ENCODE data around the gene ZSCAN31. TPM values are rescaled to one million over a fixed set of nuclear protein-coding genes. Genes with fewer than 3 reads are reported as not detected.
"Not testable (repeated sequence)": the region's sequence is repeated elsewhere in the genome, so short reads cannot be mapped to it uniquely, and the experiment has no call there.

ZSCAN31 gene
- total RNA-seq, result 6.6 and 12.1 TPM in 2 replicates

GRCh38 chr6:28335564-28336283 lies at the start of gene ZSCAN31:
ZSCAN31 (minus strand) TSS chr6:28336148; CDS start chr6:28329683, 6,465 bp downstream.
- DNase-seq (ENCODE audit: low read depth in 2 of 2), result peak; percentile 98 to 99

- no peak for DNase-seq (ENCODE audit: low read depth in 2 of 2)
Measured at GRCh38 chr6:28384143-28384533, 48.2 kb upstream of the ZSCAN31 start.

GRCh38 chr6:28383235-28384142 lies 47.5 kb upstream of the ZSCAN31 start:
- DNase-seq (ENCODE audit: low read depth in 2 of 2), result peak; percentile 86 to 90

GRCh38 chr6:28380381-28380780 lies 44.4 kb upstream of the ZSCAN31 start:
- DNase-seq (ENCODE audit: low read depth in 2 of 2), result no peak

- DNase-seq (ENCODE audit: low read depth in 2 of 2), result no peak
Measured at GRCh38 chr6:28378644-28379043, 42.7 kb upstream of the ZSCAN31 start.

DNA sequence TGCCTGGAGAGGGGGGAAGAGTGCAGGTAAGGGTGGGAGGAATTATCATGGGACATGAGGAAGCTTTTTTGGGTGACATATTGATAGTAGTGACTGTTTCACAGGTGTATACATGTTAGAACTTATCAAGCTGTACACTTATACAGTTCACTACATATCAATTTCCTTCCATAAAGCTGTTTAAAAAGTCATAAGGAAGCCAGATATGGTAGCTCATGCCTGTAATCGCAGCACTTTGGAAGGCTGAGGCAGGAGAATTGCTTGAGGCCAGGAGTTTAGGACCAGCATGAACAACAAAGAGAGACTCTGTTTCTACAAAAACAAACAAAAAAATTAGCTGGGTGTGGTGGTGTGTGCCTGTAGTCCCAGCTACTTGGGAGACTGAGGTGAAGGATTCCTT lies 41.9 kb upstream of the ZSCAN31 start:
- no peak for DNase-seq (ENCODE audit: low read depth in 2 of 2)

- DNase-seq (ENCODE audit: low read depth in 2 of 2), result no peak
Measured at GRCh38 chr6:28373925-28374324, 38.0 kb upstream of the ZSCAN31 start.

DNA sequence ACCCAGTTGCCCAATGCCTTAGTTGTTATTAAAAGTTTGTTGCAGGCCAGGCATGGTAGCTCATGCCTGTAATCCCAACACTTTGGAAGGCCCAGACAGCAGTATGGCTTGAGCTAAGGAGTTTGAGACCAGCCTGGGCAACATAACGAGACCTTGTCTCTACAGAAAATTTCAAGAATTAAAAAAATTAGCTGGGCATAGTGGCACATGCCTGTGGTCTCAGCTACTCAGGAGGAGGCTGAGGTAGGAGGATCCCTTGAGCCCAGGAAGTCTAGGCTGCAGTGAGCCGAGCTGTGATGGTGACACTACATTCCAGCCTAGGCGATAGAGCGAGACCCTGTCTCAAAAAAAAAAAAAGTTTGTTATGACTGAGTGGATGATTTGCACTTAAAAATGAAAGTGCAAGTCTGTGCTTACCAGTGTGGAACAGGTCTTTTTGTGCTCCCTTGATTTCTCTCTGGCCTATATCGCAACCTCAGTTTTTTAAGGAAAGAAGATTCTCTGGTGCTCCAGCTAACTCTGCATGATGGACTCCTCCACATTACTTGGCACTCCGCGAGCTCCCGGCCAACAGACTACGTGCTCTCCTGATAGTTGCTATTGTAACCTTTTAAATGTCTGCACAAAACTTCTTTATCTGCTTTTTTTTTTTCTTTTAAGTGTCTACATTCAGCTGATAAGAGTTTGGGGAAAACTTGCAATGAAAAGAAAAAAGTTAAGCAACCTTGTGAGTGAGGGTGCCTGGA lies 35.9 kb upstream of the ZSCAN31 start:
- no peak for DNase-seq (ENCODE audit: low read depth in 2 of 2)

- DNase-seq (ENCODE audit: low read depth in 2 of 2), result no peak
Measured at GRCh38 chr6:28371280-28371679, 35.3 kb upstream of the ZSCAN31 start.

- no peak for DNase-seq (ENCODE audit: low read depth in 2 of 2)
Measured at GRCh38 chr6:28370440-28370839, 34.5 kb upstream of the ZSCAN31 start.

- no peak for DNase-seq (ENCODE audit: low read depth in 2 of 2)
Measured at GRCh38 chr6:28369463-28369862, 33.5 kb upstream of the ZSCAN31 start.

DNA sequence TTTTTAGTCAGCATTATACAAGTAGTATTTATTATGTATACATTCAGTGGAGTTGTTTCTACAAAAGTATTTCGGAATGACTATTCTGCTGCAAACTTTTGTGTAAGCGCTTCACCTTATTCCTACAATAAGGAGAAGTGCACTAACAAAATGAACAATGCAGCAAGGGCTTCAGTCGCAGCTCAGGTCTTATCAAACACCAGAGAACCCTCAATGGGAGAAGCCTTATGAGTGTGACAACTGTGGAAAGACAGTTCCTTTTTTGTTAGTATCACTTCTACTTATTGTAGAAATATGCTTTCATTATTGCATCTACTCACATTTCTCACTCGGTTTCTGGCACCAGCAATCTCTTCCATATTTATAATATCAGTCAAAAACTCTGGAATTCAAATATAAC lies 32.6 kb upstream of the ZSCAN31 start:
- DNase-seq (ENCODE audit: low read depth in 2 of 2), result no peak

GRCh38 chr6:28365590-28365989 lies 29.6 kb upstream of the ZSCAN31 start:
- DNase-seq (ENCODE audit: low read depth in 2 of 2), result not testable (repeated sequence)

DNA sequence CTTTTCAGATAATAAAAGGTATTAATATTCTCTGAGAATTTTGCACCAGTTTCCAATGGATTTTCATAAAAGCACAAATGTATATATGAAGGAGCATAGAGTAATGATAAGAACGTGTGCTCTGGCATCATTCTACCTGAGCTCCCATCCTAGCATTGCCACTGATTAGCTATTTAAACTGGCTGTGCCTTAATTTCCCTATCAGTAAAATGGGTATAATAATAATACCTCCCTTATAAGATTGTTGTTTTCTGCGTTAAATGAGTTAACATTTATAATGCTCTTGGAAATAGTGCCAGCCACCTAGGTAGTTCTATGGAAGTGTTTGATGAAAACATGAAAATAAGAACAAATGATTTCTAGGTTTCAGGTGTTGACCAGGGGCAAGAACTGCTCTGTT lies 25.0 kb upstream of the ZSCAN31 start:
- no peak for DNase-seq (ENCODE audit: low read depth in 2 of 2)

- not testable (repeated sequence) for DNase-seq (ENCODE audit: low read depth in 2 of 2)
Measured at GRCh38 chr6:28359562-28359961, 23.6 kb upstream of the ZSCAN31 start.

GRCh38 chr6:28357036-28357435 lies 21.1 kb upstream of the ZSCAN31 start:
- DNase-seq (ENCODE audit: low read depth in 2 of 2), result peak in 1 of 2 donors; percentile 79

DNA sequence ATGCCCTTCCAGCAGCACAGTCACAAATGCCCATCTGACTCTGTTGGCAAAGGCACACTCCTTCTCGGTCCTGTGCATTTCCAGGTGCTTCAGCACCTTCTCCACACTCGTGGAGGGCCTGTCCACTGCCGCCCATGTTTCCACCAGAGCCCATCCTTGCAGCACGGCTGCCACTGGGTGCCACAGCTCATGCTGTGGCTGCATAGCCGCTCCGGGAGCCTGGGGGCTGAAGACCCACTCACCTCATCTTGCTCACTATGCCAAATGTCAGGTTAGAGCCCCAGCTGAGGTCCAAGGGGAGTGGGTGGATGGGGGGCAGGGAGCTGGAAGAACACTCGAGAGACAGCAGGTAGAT lies 20.7 kb upstream of the ZSCAN31 start:
- no peak for DNase-seq (ENCODE audit: low read depth in 2 of 2)

GRCh38 chr6:28355743-28356665 lies 20.1 kb upstream of the ZSCAN31 start:
- peak; percentile 87 to 92 for DNase-seq (ENCODE audit: low read depth in 2 of 2)

DNA sequence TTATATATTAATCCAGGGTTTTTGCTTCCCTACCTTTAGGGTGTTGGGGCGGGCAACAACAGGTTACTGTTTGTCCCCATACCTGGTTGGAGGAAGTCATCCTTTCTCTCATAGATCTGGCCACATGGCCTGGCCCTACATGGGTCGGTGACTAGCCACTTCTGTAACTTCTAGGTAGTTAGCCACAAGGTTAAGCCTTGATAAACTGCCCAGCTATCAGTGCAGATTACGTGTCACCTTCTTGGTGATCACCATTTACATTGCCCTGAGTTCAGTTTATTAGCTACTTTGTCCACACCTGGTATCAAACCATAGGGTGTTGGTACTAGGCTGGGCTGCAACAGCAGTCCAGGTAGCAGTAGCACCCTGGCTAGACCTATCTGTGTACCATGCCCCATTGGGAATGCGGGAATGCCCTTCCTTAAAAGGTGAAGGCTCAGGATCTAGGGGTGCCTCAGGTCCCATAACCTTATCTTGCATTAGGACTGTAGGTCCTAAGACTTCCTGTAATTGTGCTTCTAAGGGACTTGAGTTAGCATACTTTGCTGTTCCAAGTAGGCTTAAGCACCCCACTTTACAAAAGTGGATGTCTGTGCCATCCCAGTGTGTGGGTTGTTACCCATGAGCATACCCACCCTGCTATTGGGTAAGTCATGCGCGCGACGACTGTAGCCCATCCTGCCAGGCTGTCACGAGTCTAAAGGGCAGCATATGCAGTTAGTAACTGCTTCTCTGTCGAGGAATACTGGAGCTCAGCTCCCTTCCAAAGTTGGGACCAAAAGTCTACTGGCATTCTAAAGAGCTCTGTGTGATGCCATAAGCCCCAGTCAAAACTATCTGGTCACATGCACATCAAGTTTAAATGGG lies 19.0 kb upstream of the ZSCAN31 start:
- DNase-seq (ENCODE audit: low read depth in 2 of 2), result no peak
